Peyer's patch (tissue), 4 donors: ENCODE measurements around the gene TNFRSF8. TPM values are rescaled to one million over a fixed set of nuclear protein-coding genes. Genes with fewer than 3 reads are reported as not detected.

Experiments used
- DNase-seq, 3 donors: peaks; one replicate each; pipeline ENCODE4 v3.0.0-alpha.2; 2017 to 2019
- H3K27ac ChIP-seq, 4 donors: fragments of 200-600 bp; sonication (generic); one replicate each; pipeline ENCODE4 v1.5.1; 2016 to 2019
- H3K27me3 ChIP-seq, 2 donors: fragments of 200-600 bp; sonication (generic); one replicate each; pipeline ENCODE4 v1.5.1; 2019
- H3K36me3 ChIP-seq, 3 donors: fragments of 200-600 bp; sonication (generic); one replicate each; pipeline ENCODE4 v1.5.1; 2016 to 2019
- H3K4me1 ChIP-seq, 4 donors: fragments of 200-600 bp; sonication (generic); one replicate each; pipeline ENCODE4 v1.5.1; 2016 to 2019
- H3K4me3 ChIP-seq, 4 donors: fragments of 200-600 bp; sonication (generic); 1 replicate in 3 of 4; 2 replicates in 1 of 4; pipeline ENCODE4 v1.5.1; 2016 to 2019; ENCODE audit warnings: mild to moderate bottlenecking in 1 of 4
- H3K9me3 ChIP-seq, 4 donors: fragments of 200-600 bp; sonication (generic); one replicate each; pipeline ENCODE4 v1.5.1; 2016 to 2019; ENCODE audit warnings: mild to moderate bottlenecking in 1 of 4
- POLR2A ChIP-seq, 2 donors: fragments of 450-650 bp; IDR thresholded peaks; one replicate each; pipeline ENCODE4 v1.5.1; 2017; ENCODE audit warnings: antibody characterized with exemption in 2 of 2, mild to moderate bottlenecking in 2 of 2, moderate library complexity in 2 of 2
- total RNA-seq, 4 donors: library from RNA; depleted of rRNA; stranded (reverse); fragments of >200 nt; gene quantifications; one replicate each; pipeline ENCODE4 v1.1.0, GENCODE V29; 2016
- TF ChIP-seq, protein P1 (sequence below), 6 experiments: fragments of 450-650 bp in 4 of 6; fragments of 200-600 bp in 2 of 6; sonication (generic) in 1 of 6; IDR thresholded peaks; one replicate each; pipeline ENCODE4 v1.5.1; 2017 to 2019; ENCODE audit warnings: antibody characterized with exemption in 6 of 6, mild to moderate bottlenecking in 3 of 6, moderate library complexity in 1 of 6

Gene TNFRSF8
- total RNA-seq, 4 donors from 2014 or later: not detected

DNA sequence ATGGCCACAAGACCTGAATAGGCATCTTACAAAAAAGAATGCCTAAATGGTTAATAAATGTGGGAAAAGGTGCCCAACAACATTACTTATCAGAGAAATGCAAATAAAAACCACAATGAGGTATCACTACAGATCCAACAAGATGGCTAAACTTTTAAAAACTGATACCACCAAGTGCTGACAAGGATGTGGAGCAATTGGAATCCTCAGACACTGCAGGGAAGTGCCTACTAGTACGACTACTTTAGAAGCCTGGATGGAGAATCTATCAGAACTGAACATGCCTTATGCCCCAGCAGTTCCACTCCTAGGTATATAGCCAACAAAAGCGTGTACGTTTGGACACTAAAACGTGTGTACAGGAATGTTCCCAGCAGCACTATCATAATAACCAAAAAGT lies 19.9 kb downstream of the TNFRSF8 start:
- Histone ChIP-seq H3K36me3 (no peaks in the 10 kb centered on the region), H3K27me3 (no peaks in the 10 kb centered on the region), H3K4me1 (peaks cover 0 to 3% (median under 1%) of the 10 kb centered on the region in 4 donors), H3K9me3 (peaks cover 0 to 6% (median 3%) of the 10 kb centered on the region in 4 donors), H3K27ac (no peak overlapping the region), H3K4me3 (no peak overlapping the region)
- DNase-seq: no peak
- no peak for TF ChIP-seq POLR2A (IDR thresholded peaks at IDR 0.05)
- TF ChIP-seq, protein P1, sequence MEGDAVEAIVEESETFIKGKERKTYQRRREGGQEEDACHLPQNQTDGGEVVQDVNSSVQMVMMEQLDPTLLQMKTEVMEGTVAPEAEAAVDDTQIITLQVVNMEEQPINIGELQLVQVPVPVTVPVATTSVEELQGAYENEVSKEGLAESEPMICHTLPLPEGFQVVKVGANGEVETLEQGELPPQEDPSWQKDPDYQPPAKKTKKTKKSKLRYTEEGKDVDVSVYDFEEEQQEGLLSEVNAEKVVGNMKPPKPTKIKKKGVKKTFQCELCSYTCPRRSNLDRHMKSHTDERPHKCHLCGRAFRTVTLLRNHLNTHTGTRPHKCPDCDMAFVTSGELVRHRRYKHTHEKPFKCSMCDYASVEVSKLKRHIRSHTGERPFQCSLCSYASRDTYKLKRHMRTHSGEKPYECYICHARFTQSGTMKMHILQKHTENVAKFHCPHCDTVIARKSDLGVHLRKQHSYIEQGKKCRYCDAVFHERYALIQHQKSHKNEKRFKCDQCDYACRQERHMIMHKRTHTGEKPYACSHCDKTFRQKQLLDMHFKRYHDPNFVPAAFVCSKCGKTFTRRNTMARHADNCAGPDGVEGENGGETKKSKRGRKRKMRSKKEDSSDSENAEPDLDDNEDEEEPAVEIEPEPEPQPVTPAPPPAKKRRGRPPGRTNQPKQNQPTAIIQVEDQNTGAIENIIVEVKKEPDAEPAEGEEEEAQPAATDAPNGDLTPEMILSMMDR (IDR thresholded peaks at IDR 0.05): no peak

- Histone ChIP-seq H3K4me1 (peaks cover 0 to 9% (median 4%) of the 10 kb centered on the region in 4 donors), H3K27me3 (no peaks in the 10 kb centered on the region), H3K4me3 (no peak overlapping the region), H3K36me3 (no peaks in the 10 kb centered on the region), H3K9me3 (peaks cover 0 to 6% (median 3%) of the 10 kb centered on the region in 4 donors), H3K27ac (no peak overlapping the region)
- TF ChIP-seq, protein P1 (IDR thresholded peaks at IDR 0.05): no peak
- DNase-seq: no peak
These were observed 20.7 kb downstream of the TNFRSF8 start for GRCh38 chr1:12083766-12084165.

DNA sequence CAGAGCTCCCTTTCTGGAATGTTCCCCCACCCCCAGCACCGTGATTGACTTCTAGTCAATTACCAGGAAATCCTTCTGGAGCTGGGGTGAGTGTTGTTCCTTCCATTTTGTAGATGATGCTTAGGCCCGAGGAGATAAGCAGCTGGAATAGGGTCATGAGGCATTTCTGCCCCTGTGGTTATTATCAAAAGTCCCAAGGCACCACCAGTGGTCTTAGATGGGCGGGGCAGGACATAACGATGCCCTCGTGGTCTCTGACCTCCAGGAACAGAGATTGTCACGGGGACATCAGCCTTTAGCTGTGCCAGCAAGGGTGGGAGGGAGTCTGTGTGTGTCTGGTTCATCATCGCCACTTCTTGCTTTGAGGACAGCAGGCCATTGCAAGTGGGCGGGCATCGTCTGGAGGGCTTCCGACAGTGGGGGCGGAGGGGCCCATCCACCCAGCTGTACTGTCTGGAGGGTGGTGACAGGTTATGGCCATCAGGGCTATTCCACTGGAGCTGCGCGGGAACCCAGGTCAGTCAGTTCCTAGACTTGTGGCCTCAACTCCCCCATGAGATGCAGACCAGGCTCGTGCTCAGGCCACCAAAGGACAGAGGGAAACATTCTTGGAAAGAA lies 22.6 kb downstream of the TNFRSF8 start:
- TF ChIP-seq, protein P1 (IDR thresholded peaks at IDR 0.05): no peak
- no peak for TF ChIP-seq POLR2A (IDR thresholded peaks at IDR 0.05)
- no peaks in the 10 kb centered on the region for H3K27me3 ChIP-seq
- DNase-seq: no peak

GRCh38 chr1:12087797-12088314 lies 24.8 kb downstream of the TNFRSF8 start:
- TF ChIP-seq, protein P1 (IDR thresholded peaks at IDR 0.05): no peak
- TF ChIP-seq POLR2A (IDR thresholded peaks at IDR 0.05): no peak
- Histone ChIP-seq H3K27ac (peak overlapping the region in 1 of 4 donors; percentile 46), H3K36me3 (no peaks in the 10 kb centered on the region), H3K4me3 (no peak overlapping the region), H3K27me3 (no peaks in the 10 kb centered on the region), H3K9me3 (peaks cover 0 to 2% (median 0%) of the 10 kb centered on the region in 4 donors), H3K4me1 (peaks cover 0 to 15% (median 4%) of the 10 kb centered on the region in 4 donors)
- peak in 2 of 3 donors; percentile 47 to 59 for DNase-seq

More for the DNA sequence above, 22.6 kb downstream of the TNFRSF8 start:
- no peak overlapping the region for H3K4me3 ChIP-seq
- no peak overlapping the region for H3K27ac ChIP-seq
- H3K9me3 ChIP-seq: peaks cover 0 to 6% (median 3%) of the 10 kb centered on the region in 4 donors
- no peaks in the 10 kb centered on the region for H3K36me3 ChIP-seq
- peaks cover 0 to 15% (median 4%) of the 10 kb centered on the region in 4 donors for H3K4me1 ChIP-seq

GRCh38 chr1:12088607-12089006 lies 25.5 kb downstream of the TNFRSF8 start:
- H3K4me1 ChIP-seq: peaks cover 0 to 15% (median 4%) of the 10 kb centered on the region in 4 donors
- H3K4me3 ChIP-seq: no peak overlapping the region
- no peak for TF ChIP-seq POLR2A (IDR thresholded peaks at IDR 0.05)
- no peaks in the 10 kb centered on the region for H3K36me3 ChIP-seq
- DNase-seq: peak in 2 of 3 donors; percentile 67 to 72
- H3K27ac ChIP-seq: peak overlapping the region in 2 of 4 donors; percentile 7 to 46
- H3K9me3 ChIP-seq: no peaks in the 10 kb centered on the region
- H3K27me3 ChIP-seq: no peaks in the 10 kb centered on the region

DNA sequence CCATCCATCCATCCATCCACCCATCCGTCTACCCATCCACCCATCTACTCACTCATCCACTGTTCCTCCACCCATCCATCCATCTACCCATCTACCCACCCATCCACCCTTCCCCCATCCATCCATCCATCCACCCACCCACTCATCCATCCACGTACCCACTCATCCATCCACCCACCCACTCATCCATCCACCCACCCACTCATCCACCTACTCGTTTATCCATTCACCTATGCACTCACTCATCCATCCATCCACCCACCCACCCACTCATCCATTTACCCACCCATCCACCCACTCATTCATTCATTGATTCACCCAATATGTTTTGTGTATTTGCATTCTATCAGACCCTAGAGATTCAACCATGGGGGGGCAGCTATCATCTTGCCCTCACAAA lies 27.2 kb downstream of the TNFRSF8 start:
- Histone ChIP-seq H3K27ac (no peak overlapping the region), H3K36me3 (no peaks in the 10 kb centered on the region)
- TF ChIP-seq, protein P1 (IDR thresholded peaks at IDR 0.05): no peak
- no peak for TF ChIP-seq POLR2A (IDR thresholded peaks at IDR 0.05)

More for the DNA sequence above, 27.2 kb downstream of the TNFRSF8 start:
- Histone ChIP-seq H3K27me3 (no peaks in the 10 kb centered on the region), H3K9me3 (no peaks in the 10 kb centered on the region), H3K4me1 (peaks cover 0 to 15% (median 4%) of the 10 kb centered on the region in 4 donors), H3K4me3 (no peak overlapping the region)
- DNase-seq: no peak
